Measurements from ENCODE around the gene SNX17.
"Not testable (repeated sequence)": the region's sequence is repeated elsewhere in the genome, so short reads cannot be mapped to it uniquely, and the experiment has no call there.

The SNX17 gene

GRCh38 chr2:27400348-27401135 lies 30.1 kb downstream of the SNX17 start:
- ATAC-seq = no peak
- no peak for DNase-seq

GRCh38 chr2:27407798-27408491 lies 37.5 kb downstream of the SNX17 start:
- no peak for DNase-seq
- no peak for ATAC-seq

GRCh38 chr2:27408601-27409320 lies 38.3 kb downstream of the SNX17 start:
- ATAC-seq = peak; percentile 29
- peak; percentile 47 for DNase-seq

GRCh38 chr2:27409321-27410073 lies 39.1 kb downstream of the SNX17 start, which contains the start of gene PPM1G:
Gene PPM1G (minus strand): TSS chr2:27409591. CDS start chr2:27409422, 169 bp downstream.
- DNase-seq (peak; percentile 99), ATAC-seq (peak; percentile 98)

GRCh38 chr2:27412419-27413152 lies 42.2 kb downstream of the SNX17 start:
- DNase-seq (no peak), ATAC-seq (no peak)

GRCh38 chr2:27416151-27416550 lies 45.7 kb downstream of the SNX17 start:
- no peak for ATAC-seq
- DNase-seq = no peak

GRCh38 chr2:27420996-27421395 lies 50.6 kb downstream of the SNX17 start:
- DNase-seq (no peak), ATAC-seq (no peak)

GRCh38 chr2:27421660-27422250 lies 51.3 kb downstream of the SNX17 start:
- ATAC-seq (no peak), DNase-seq (no peak)

GRCh38 chr2:27422958-27423357 lies 52.5 kb downstream of the SNX17 start:
- DNase-seq = no peak
- no peak for ATAC-seq

- DNase-seq, ATAC-seq: not testable (repeated sequence)
These were observed 54.6 kb downstream of the SNX17 start for GRCh38 chr2:27425039-27425438.

Data from stimulated activated naive CD8-positive, alpha-beta T cell treated with anti-CD3 and anti-CD28 coated beads, Interleukin-15, Interleukin-2, amounts not matched to agents 100 U/mL and 50 U/mL, for 24 hours (primary cell).